PC-3 (cell line): Measurements from ENCODE around the gene CASTOR1. TPM values are rescaled to one million over a fixed set of nuclear protein-coding genes. Genes with fewer than 3 reads are reported as not detected.

Experiments
- ATAC-seq: fragments of 200-7000 bp; cut with Tn5 transposase; 2 replicates; pipeline ENCODE4 v1.9.1; 2020; ENCODE audit warnings: mild to moderate bottlenecking, moderate library complexity
- BruUV-seq: library from RNA; stranded (reverse); fragments of 400-500 nt; replicated peaks from 2 replicates; lab custom pipeline; 2021; lab: Mats Ljungman, UMichigan
- CTCF ChIA-PET: fragments of 300-600 bp; sonication (Branson Sonifier 250); formaldehyde crosslinking; loops from one replicate; lab custom pipeline; 2022; ENCODE audit warnings: antibody characterized with exemption; lab: Charles Lee
- POLR2A ChIA-PET: fragments of 300-600 bp; sonication (Branson Sonifier 250); formaldehyde crosslinking; loops from one replicate; lab custom pipeline; 2022; ENCODE audit warnings: antibody characterized with exemption; ENCODE audit not compliant: unreplicated experiment; lab: Charles Lee
- DNase-seq: peaks from one replicate; pipeline ENCODE4 v3.0.0-alpha.2; 2015
- H2AFZ ChIP-seq: fragments of 300-600 bp; sonication (generic); 2 replicates; pipeline ENCODE4 v1.6.0; 2016; ENCODE audit warnings: antibody characterized with exemption, low read length
- H3F3A ChIP-seq: fragments of 300-600 bp; sonication (generic); one replicate; pipeline ENCODE4 v1.6.0; 2017; ENCODE audit warnings: antibody characterized with exemption, low read length, control low read depth, mild to moderate bottlenecking; ENCODE audit not compliant: unreplicated experiment
- H3K27ac ChIP-seq: fragments of 300-600 bp; sonication (generic); 2 replicates; pipeline ENCODE4 v1.5.1; 2016; ENCODE audit warnings: mild to moderate bottlenecking, low read length
- H3K27me3 ChIP-seq: fragments of 300-600 bp; sonication (generic); 2 replicates; pipeline ENCODE4 v1.6.1; 2016; ENCODE audit warnings: low read length, mixed read lengths
- H3K36me3 ChIP-seq: fragments of 300-600 bp; sonication (generic); 2 replicates; pipeline ENCODE4 v1.6.1; 2016; ENCODE audit warnings: low read depth, mixed run types, low read length, mixed read lengths
- H3K4me1 ChIP-seq: fragments of 300-600 bp; sonication (generic); 2 replicates; pipeline ENCODE4 v1.5.1; 2016; ENCODE audit warnings: low read length; ENCODE audit not compliant: insufficient read depth
- H3K4me2 ChIP-seq: fragments of 300-600 bp; sonication (generic); 2 replicates; pipeline ENCODE4 v1.6.0; 2016; ENCODE audit warnings: low read length
- H3K4me3 ChIP-seq: fragments of 300-600 bp; sonication (generic); 2 replicates; pipeline ENCODE4 v1.5.1; 2016; ENCODE audit warnings: mild to moderate bottlenecking, low read length, mixed read lengths
- H3K79me2 ChIP-seq: fragments of 300-600 bp; sonication (generic); 2 replicates; pipeline ENCODE4 v1.6.1; 2017; ENCODE audit warnings: low read length, mixed read lengths
- H3K9ac ChIP-seq: fragments of 300-600 bp; sonication (generic); 2 replicates; pipeline ENCODE4 v1.6.0; 2016; ENCODE audit warnings: mild to moderate bottlenecking, low read length
- H3K9me2 ChIP-seq: fragments of 300-600 bp; sonication (generic); replicated peaks from 2 replicates; pipeline ENCODE4 v1.6.1; 2016; ENCODE audit warnings: mixed run types, low read length, mixed read lengths
- H3K9me3 ChIP-seq: fragments of 300-600 bp; sonication (generic); 2 replicates; pipeline ENCODE4 v1.6.1; 2016; ENCODE audit warnings: low read length, mixed read lengths
- H4K20me1 ChIP-seq: fragments of 300-600 bp; sonication (generic); 2 replicates; pipeline ENCODE4 v1.6.1; 2016; ENCODE audit warnings: low read length, mixed read lengths
- EZH2 ChIP-seq: fragments of 300-600 bp; sonication (generic); IDR thresholded peaks from one replicate; pipeline ENCODE4 v1.6.1; 2017; ENCODE audit warnings: antibody characterized with exemption, mild to moderate bottlenecking, low read length; ENCODE audit not compliant: unreplicated experiment
- EZH2phosphoT487 ChIP-seq: fragments of 300-600 bp; sonication (generic); IDR thresholded peaks from 2 replicates; pipeline ENCODE4 v1.6.1; 2018; ENCODE audit warnings: mild to moderate bottlenecking, antibody characterized with exemption, low read length, borderline replicate concordance
- intact Hi-C: fragments of 100-400 bp; cut with micrococcal nuclease; formaldehyde crosslinking; loops from 2 replicates; pipeline ENCODE4 v1.9.0; 2023
- total RNA-seq: library from RNA; depleted of rRNA; stranded (reverse); fragments of >200 nt; gene quantifications from 2 replicates; pipeline ENCODE4 v1.2.3, GENCODE V29; 2014
- TF ChIP-seq, protein P1 (sequence below): fragments of 300-600 bp; sonication (generic); conservative IDR thresholded peaks from 2 replicates; pipeline ENCODE4 v1.5.1; 2017; ENCODE audit warnings: antibody characterized with exemption, low read depth, mild to moderate bottlenecking, low read length

Gene CASTOR1
- total RNA-seq, 1 experiment from 2014 or later = 4.2 TPM

DNA sequence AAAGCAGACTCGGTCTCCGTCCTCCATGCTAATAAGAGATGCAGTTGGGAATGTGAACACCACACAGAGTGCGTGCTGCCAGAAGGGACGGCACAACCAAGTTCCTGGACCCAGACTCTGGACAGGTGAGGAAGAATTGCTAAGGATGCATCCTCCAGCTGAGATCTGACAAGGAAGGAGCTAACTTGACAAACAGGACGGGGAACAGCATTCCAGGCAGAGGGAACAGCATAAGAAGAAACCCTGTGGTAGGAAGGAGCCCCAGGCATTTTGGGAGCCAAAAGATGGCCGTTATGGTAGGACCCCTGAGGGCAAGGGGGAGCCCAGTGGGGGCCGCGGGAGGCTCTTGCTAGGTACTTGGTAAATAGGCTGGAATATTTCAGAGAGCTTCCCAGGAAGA is 28.6 kb downstream of the CASTOR1 start:
- H3K27me3 ChIP-seq = no peaks in the 10 kb centered on the region
- no TSS peak for BruUV-seq
- ATAC-seq (no peak), DNase-seq (no peak)
- H3K9ac ChIP-seq = no peak overlapping the region
- ChIA-PET POLR2A (no interaction called here), CTCF (no interaction called here)
- intact Hi-C loops = no loop called here
- no peak for TF ChIP-seq EZH2phosphoT487
- no peak for TF ChIP-seq EZH2
- TF ChIP-seq, protein P1, sequence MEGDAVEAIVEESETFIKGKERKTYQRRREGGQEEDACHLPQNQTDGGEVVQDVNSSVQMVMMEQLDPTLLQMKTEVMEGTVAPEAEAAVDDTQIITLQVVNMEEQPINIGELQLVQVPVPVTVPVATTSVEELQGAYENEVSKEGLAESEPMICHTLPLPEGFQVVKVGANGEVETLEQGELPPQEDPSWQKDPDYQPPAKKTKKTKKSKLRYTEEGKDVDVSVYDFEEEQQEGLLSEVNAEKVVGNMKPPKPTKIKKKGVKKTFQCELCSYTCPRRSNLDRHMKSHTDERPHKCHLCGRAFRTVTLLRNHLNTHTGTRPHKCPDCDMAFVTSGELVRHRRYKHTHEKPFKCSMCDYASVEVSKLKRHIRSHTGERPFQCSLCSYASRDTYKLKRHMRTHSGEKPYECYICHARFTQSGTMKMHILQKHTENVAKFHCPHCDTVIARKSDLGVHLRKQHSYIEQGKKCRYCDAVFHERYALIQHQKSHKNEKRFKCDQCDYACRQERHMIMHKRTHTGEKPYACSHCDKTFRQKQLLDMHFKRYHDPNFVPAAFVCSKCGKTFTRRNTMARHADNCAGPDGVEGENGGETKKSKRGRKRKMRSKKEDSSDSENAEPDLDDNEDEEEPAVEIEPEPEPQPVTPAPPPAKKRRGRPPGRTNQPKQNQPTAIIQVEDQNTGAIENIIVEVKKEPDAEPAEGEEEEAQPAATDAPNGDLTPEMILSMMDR = no peak
- H3K79me2 ChIP-seq = peaks cover 34% of the 10 kb centered on the region
- no peak overlapping the region for H3K4me2 ChIP-seq
- no peaks in the 10 kb centered on the region for H3K9me2 ChIP-seq
- peaks cover 5% of the 10 kb centered on the region; the same call in 1 of the 2 replicates for H3K36me3 ChIP-seq
- no peak overlapping the region for H2AFZ ChIP-seq
- no peaks in the 10 kb centered on the region for H3F3A ChIP-seq
- H3K27ac ChIP-seq = no peak overlapping the region
- no peaks in the 10 kb centered on the region for H3K9me3 ChIP-seq
- H3K4me3 ChIP-seq = no peak overlapping the region
- peaks cover 31% of the 10 kb centered on the region for H3K4me1 ChIP-seq
- H4K20me1 ChIP-seq = no peaks in the 10 kb centered on the region

DNA sequence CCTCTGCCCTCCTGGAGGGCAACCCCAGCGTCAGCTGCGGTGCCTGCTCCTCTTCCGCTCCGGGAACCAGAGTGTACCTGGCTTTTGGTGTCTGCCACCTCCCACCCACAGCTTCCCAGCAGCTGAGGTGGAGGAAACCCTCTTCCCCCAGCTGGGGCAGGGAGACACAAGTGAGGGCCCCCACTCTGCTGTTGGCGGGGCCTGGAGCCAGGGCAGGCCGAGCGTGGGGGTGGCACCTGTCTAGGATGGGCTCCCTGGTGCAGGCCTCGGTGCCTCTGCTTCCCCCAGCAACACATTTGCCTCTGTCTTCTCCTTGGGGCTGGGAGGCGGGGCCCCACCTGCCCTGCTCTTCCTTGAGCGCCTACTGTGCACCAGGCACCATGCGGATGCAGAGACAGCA is 29.0 kb downstream of the CASTOR1 start:
- BruUV-seq = no TSS peak
- H3K79me2 ChIP-seq = peaks cover 38% of the 10 kb centered on the region
- peaks cover 5% of the 10 kb centered on the region for H3K36me3 ChIP-seq
- no peak for ATAC-seq
- no peak overlapping the region for H3K9ac ChIP-seq
- TF ChIP-seq EZH2 (no peak), EZH2phosphoT487 (no peak)
- TF ChIP-seq, protein P1 = no peak
- H3F3A ChIP-seq = no peaks in the 10 kb centered on the region
- H3K27ac ChIP-seq = no peak overlapping the region
- no peaks in the 10 kb centered on the region for H4K20me1 ChIP-seq
- intact Hi-C loops = no loop called here
- POLR2A ChIA-PET = no interaction called here
- no peak overlapping the region for H3K4me2 ChIP-seq
- no peaks in the 10 kb centered on the region for H3K27me3 ChIP-seq
- no peak for DNase-seq
- H3K9me3 ChIP-seq = no peaks in the 10 kb centered on the region
- CTCF ChIA-PET = no interaction called here
- peaks cover 33% of the 10 kb centered on the region for H3K4me1 ChIP-seq
- H3K4me3 ChIP-seq = no peak overlapping the region
- no peak overlapping the region for H2AFZ ChIP-seq
- no peaks in the 10 kb centered on the region for H3K9me2 ChIP-seq

DNA sequence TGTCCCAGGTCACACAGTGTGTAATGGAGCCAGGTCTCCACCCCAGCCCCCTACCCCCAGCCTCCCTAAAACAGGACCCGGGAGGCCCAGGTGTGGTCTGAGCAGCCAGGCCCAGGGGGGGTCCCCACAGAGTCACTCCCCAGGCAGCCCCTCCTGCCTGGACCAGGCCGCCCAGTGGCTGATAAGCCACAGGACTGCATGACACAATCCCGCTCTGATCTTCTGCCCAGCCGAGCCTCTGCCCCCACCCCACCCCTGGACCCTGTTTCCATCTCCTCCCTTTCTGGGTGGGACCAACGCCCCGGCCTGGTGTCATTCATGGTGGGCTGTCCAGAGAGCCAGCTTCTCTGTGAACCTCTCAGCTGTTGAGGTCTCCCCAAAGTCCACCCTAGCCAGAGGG is 35.0 kb downstream of the CASTOR1 start:
- ATAC-seq = no peak
- Histone ChIP-seq H3K9ac (peak overlapping the region; percentile 100), H3K4me1 (peaks cover 85% of the 10 kb centered on the region), H3K27me3 (no peaks in the 10 kb centered on the region), H4K20me1 (no peaks in the 10 kb centered on the region), H3K4me3 (peak overlapping the region; percentile 75), H2AFZ (no peak overlapping the region), H3K4me2 (peak overlapping the region; percentile 98), H3K27ac (peak overlapping the region; percentile 99), H3K9me3 (no peaks in the 10 kb centered on the region), H3K9me2 (no peaks in the 10 kb centered on the region), H3F3A (peaks cover 5% of the 10 kb centered on the region), H3K36me3 (peaks cover 26% of the 10 kb centered on the region), H3K79me2 (peaks cover 95% of the 10 kb centered on the region)
- no TSS peak for BruUV-seq
- TF ChIP-seq EZH2phosphoT487 = no peak
- intact Hi-C loops = no loop called here
- ChIA-PET POLR2A (no interaction called here), CTCF (no interaction called here)
- DNase-seq = no peak
